OCI-LY1 (cell line): Measurements from ENCODE around the gene SLC39A9.

Experiments
- H2AFZ ChIP-seq: fragments of 200-600 bp; sonication (generic), shearing (Covaris generic); 2 replicates; pipeline ENCODE4 v1.6.0; 2014; ENCODE audit warnings: antibody characterized with exemption, mild to moderate bottlenecking, low read length
- H3F3A ChIP-seq: fragments of 200-600 bp; sonication (generic), shearing (Covaris generic); 2 replicates; pipeline ENCODE4 v1.6.0; 2014; ENCODE audit warnings: mild to moderate bottlenecking, antibody characterized with exemption, low read length, moderate library complexity; ENCODE audit not compliant: insufficient read depth
- H3K27ac ChIP-seq: fragments of 200-600 bp; sonication (generic); 2 replicates; pipeline ENCODE4 v1.5.1; 2014; ENCODE audit warnings: low read length, mixed run types, mild to moderate bottlenecking, low read depth; ENCODE audit not compliant: poor library complexity, severe bottlenecking
- H3K27me3 ChIP-seq: fragments of 200-600 bp; sonication (generic); 2 replicates; pipeline ENCODE4 v1.6.0; 2014; ENCODE audit warnings: antibody characterized with exemption, mild to moderate bottlenecking, low read length, moderate library complexity; ENCODE audit not compliant: insufficient read depth
- H3K36me3 ChIP-seq: fragments of 200-600 bp; sonication (generic); 2 replicates; pipeline ENCODE4 v1.6.1; 2014; ENCODE audit warnings: mild to moderate bottlenecking, antibody characterized with exemption, low read length, moderate library complexity, mixed read lengths; ENCODE audit not compliant: insufficient read depth
- H3K4me1 ChIP-seq: fragments of 200-600 bp; sonication (generic); 2 replicates; pipeline ENCODE4 v1.5.1; 2014; ENCODE audit warnings: mild to moderate bottlenecking, low read length, moderate library complexity; ENCODE audit not compliant: insufficient read depth, severe bottlenecking
- H3K4me2 ChIP-seq: fragments of 200-600 bp; sonication (generic), shearing (Covaris generic); 2 replicates; pipeline ENCODE4 v1.6.1; 2014; ENCODE audit warnings: low read length
- H3K4me3 ChIP-seq: fragments of 200-600 bp; sonication (generic); 2 replicates; pipeline ENCODE4 v1.5.1; 2014; ENCODE audit warnings: low read length, low read depth, mild to moderate bottlenecking, mixed read lengths; ENCODE audit not compliant: poor library complexity, severe bottlenecking
- H3K79me2 ChIP-seq: fragments of 200-600 bp; shearing (Covaris generic); 2 replicates; pipeline ENCODE4 v1.6.1; 2016; ENCODE audit warnings: mixed run types, low read length, mixed read lengths; ENCODE audit not compliant: insufficient read depth
- H3K9ac ChIP-seq: fragments of 200-600 bp; sonication (generic), shearing (Covaris generic); 2 replicates; pipeline ENCODE4 v1.6.1; 2014; ENCODE audit warnings: mild to moderate bottlenecking, low read length, mixed read lengths
- H3K9me2 ChIP-seq: fragments of 200-600 bp; sonication (generic), shearing (Covaris generic); 2 replicates; pipeline ENCODE4 v1.6.1; 2014; ENCODE audit warnings: low read depth, mild to moderate bottlenecking, low read length, mixed read lengths
- H3K9me3 ChIP-seq: fragments of 200-600 bp; shearing (Covaris generic); 2 replicates; pipeline ENCODE4 v1.6.1; 2014; ENCODE audit warnings: low read length, mixed read lengths
- H4K20me1 ChIP-seq: fragments of 200-600 bp; sonication (generic), shearing (Covaris generic); 2 replicates; pipeline ENCODE4 v1.6.0; 2016; ENCODE audit warnings: mild to moderate bottlenecking, low read length; ENCODE audit not compliant: insufficient read depth
- EZH2 ChIP-seq: fragments of 200-600 bp; sonication (generic), shearing (Covaris generic); IDR thresholded peaks from 2 replicates; pipeline ENCODE4 v1.8.0; 2017; ENCODE audit warnings: borderline replicate concordance, mixed run types, mild to moderate bottlenecking, antibody characterized with exemption, low read length, moderate library complexity, mixed read lengths
- TF ChIP-seq, protein P1 (sequence below): fragments of 200-600 bp; sonication (generic), shearing (Covaris generic); IDR thresholded peaks from 2 replicates; pipeline ENCODE4 v1.5.1; 2017; ENCODE audit warnings: mild to moderate bottlenecking, antibody characterized with exemption, low read length, moderate library complexity, mixed read lengths

SLC39A9 gene

GRCh38 chr14:69358966-69359365 lies 39.5 kb upstream of the SLC39A9 start:
- H3K4me1 ChIP-seq, result peaks cover 25% of the 10 kb centered on the region
- TF ChIP-seq, protein P1, sequence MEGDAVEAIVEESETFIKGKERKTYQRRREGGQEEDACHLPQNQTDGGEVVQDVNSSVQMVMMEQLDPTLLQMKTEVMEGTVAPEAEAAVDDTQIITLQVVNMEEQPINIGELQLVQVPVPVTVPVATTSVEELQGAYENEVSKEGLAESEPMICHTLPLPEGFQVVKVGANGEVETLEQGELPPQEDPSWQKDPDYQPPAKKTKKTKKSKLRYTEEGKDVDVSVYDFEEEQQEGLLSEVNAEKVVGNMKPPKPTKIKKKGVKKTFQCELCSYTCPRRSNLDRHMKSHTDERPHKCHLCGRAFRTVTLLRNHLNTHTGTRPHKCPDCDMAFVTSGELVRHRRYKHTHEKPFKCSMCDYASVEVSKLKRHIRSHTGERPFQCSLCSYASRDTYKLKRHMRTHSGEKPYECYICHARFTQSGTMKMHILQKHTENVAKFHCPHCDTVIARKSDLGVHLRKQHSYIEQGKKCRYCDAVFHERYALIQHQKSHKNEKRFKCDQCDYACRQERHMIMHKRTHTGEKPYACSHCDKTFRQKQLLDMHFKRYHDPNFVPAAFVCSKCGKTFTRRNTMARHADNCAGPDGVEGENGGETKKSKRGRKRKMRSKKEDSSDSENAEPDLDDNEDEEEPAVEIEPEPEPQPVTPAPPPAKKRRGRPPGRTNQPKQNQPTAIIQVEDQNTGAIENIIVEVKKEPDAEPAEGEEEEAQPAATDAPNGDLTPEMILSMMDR, result no peak
- TF ChIP-seq EZH2, result no peak
- no peak overlapping the region for H3K4me2 ChIP-seq
- no peaks in the 10 kb centered on the region for H3K9me2 ChIP-seq
- no peak overlapping the region for H3K9ac ChIP-seq
- no peaks in the 10 kb centered on the region for H3F3A ChIP-seq
- H3K4me3 ChIP-seq, result no peak overlapping the region
- H4K20me1 ChIP-seq, result no peaks in the 10 kb centered on the region
- H3K27ac ChIP-seq, result no peak overlapping the region
- no peaks in the 10 kb centered on the region for H3K9me3 ChIP-seq
- no peak overlapping the region for H2AFZ ChIP-seq
- H3K27me3 ChIP-seq, result no peaks in the 10 kb centered on the region
- no peaks in the 10 kb centered on the region for H3K79me2 ChIP-seq
- H3K36me3 ChIP-seq, result no peaks in the 10 kb centered on the region

DNA sequence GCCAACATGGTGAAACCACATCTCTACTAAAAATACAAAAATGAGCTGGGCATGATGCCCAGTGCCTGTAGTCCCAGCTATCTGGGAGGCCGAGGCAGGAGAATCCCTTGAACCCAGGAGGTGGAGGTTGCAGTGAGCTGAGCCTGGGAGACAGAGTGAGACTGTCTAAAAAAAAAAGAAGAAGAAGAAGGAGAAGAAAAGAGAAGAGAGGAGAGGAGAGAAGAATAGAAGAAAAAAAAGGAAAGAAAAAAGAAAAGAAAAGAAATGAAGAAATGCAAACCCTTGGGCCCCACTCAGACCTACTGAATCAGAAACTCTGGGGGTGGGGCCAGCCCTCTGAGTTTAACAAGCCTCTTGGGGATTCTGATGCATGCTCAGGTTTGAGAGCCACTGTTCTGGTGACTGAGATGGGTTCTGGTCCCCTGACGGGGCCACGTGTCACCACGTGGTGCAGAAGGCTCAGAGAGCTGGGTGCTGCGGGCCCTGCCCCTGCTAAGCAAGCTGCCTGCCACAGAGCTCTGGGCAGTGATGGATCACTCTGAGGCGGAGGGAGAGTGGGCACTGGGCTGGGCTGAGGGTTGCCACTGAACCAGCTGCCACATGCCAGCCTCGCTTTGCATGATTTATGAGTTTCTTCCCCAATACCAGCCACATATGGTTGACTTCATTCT lies 37.9 kb upstream of the SLC39A9 start:
- Histone ChIP-seq H3K9ac (no peak overlapping the region), H3K27ac (no peak overlapping the region), H3K4me2 (no peak overlapping the region), H3K4me1 (peaks cover 10% of the 10 kb centered on the region), H4K20me1 (no peaks in the 10 kb centered on the region), H2AFZ (no peak overlapping the region), H3K36me3 (no peaks in the 10 kb centered on the region), H3K9me3 (no peaks in the 10 kb centered on the region), H3K4me3 (no peak overlapping the region), H3K79me2 (no peaks in the 10 kb centered on the region), H3F3A (no peaks in the 10 kb centered on the region), H3K27me3 (no peaks in the 10 kb centered on the region), H3K9me2 (no peaks in the 10 kb centered on the region)
- TF ChIP-seq EZH2, result no peak
- TF ChIP-seq, protein P1, result no peak

- no peaks in the 10 kb centered on the region for H3F3A ChIP-seq
- no peak overlapping the region for H3K9ac ChIP-seq
- H3K9me2 ChIP-seq, result no peaks in the 10 kb centered on the region
- H3K9me3 ChIP-seq, result no peaks in the 10 kb centered on the region
- no peak overlapping the region for H2AFZ ChIP-seq
- no peak overlapping the region for H3K4me3 ChIP-seq
- H3K27me3 ChIP-seq, result no peaks in the 10 kb centered on the region
- H3K36me3 ChIP-seq, result no peaks in the 10 kb centered on the region
- H3K4me1 ChIP-seq, result peaks cover 7% of the 10 kb centered on the region
- TF ChIP-seq, protein P1, result peak; percentile 47
- no peak for TF ChIP-seq EZH2
- no peak overlapping the region for H3K4me2 ChIP-seq
- H3K79me2 ChIP-seq, result no peaks in the 10 kb centered on the region
- no peak overlapping the region for H3K27ac ChIP-seq
- H4K20me1 ChIP-seq, result no peaks in the 10 kb centered on the region
Measured at GRCh38 chr14:69363055-69363454, 35.4 kb upstream of the SLC39A9 start.
